GM19324 (cell line): ENCODE data around the gene CEBPZOS.
A peak's percentile ranks its signal among the peaks of the same experiment; 100 is the strongest.

Experiments used
- ATAC-seq: cut with Tn5 transposase; IDR thresholded peaks from one replicate; pipeline ENCODE4 v1.9.1; 2021; ENCODE audit warnings: mild to moderate bottlenecking, moderate library complexity; ENCODE audit not compliant: unreplicated experiment, low FRiP score

The CEBPZOS gene

DNA sequence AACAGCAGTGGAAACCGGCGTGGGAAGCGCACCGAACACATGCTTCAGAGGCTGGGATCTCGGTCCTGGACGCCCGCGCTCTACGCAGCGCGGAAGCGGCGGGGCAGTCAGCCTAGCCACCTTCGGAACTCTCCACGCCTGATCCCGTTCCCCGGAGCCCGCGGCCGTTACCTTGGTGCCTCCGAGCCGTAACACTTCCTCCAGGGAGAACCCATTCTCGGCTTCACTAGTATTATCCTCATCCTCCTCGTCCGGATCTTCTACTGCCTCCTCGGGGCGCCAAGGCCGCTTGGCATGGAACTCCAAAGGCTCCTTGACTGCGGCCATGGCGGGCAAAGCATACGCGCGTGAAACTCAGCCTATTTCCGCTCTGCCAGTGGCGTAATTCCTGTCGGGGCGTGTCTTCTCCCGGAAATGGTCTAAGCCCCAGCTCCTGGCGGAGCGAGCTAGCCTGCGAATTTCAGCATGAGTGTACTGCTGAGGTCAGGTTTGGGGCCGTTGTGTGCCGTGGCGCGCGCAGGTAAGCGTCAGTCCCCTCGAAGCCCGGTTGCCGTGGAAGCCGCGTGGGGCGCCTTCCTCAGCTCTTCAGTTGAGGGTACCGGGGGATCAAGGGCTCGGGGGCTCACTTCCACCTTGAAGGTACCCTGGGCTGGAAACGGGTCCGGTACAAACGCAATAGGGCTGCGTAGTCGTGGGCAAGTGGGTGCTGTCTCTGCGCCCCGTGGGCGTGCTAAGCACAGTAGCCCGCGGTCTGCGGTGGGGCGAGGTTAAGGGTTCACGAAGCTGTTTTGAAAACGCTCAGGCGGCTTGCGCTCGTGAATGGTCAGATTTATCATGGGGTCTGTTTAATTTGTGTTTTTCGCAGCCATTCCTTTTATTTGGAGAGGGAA, 35.2 kb downstream of the CEBPZOS start, which contains the start of the genes CEBPZ and NDUFAF7:
TSS of gene CEBPZ (minus strand) at position 356 of the 890 bp plus-strand sequence. CDS start at position 327, 29 bp downstream.
TSS of gene NDUFAF7 (plus strand) at position 418 of the 890 bp plus-strand sequence. CDS start at position 466, 48 bp downstream.
- peak; percentile 98 for ATAC-seq

DNA sequence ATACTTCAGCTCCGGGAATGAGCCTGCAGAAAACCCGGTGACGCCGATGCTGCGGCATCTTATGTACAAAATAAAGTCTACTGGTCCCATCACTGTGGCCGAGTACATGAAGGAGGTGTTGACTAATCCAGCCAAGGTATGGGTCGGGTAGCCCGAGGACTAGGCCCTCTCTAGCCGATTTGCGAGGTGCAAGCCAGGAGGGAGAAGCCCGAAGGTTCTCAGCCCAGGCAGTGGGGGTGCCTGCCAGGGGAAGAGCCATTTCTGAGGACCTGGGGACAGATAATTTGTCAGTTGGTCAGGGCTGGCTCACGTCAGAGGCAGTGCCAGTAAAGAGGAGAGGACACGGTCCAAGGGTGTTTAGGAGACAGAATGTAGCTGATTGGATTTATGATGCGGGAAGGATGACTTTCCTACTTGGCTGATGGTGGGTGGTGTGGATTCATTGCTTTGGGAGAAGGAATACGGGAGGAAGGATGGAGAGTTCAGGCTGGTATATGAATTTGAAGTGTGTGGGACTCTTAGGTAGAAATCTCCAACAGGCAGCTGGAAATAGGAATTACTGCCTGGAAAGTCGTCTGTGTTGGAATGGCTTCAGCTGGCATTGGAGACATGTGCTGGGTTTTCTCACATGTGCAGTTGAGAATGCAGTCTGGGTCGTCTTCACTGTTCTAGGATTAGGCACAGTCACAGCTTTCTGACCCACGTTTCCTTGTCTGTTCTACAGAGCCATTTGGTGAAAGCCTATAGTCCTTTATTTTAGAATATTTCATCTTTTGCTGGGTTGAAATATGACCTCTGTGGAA, 36.0 kb downstream of the CEBPZOS start:
- ATAC-seq, result no peak

GRCh38 chr2:37243435-37243834, 47.1 kb downstream of the CEBPZOS start:
- ATAC-seq, result no peak

- no peak for ATAC-seq
Measured at GRCh38 chr2:37244017-37244416, 47.7 kb downstream of the CEBPZOS start.

DNA sequence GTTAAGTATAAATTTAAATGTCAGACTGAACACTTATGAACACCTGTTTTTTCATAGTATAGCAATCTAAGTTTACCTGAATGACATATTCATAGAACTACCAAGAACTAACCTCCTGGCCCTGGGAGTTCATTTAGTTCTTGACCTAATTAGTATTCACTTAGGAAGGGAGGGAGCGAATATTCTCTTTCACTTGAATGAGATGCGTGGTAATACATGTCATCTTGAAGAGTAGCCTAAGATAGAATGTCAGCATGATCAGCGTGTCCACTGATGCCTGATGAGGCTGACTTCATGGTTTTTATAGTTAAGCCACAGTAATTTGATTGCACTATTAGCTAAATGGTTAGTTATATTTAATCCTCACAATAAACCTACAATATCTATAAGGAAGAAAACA, 48.5 kb downstream of the CEBPZOS start:
- no peak for ATAC-seq

DNA sequence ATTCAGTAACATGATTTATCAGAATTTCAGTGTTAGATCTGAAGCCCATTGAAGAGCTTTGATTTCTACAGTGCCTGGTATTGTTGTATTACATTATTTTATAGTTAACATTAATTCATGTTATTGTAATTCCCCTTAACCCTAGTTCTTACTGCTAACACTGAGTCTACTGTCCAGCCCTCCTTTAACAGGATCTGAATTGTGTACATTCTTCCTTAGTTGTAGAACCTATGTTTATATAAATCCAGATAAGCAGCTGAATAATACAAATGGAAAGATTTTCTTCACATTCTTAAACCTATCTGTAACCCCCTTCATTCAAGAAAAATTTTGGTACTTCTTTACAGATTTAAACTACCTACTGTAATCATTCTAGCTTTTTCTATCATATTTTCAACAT, 49.9 kb downstream of the CEBPZOS start:
- no peak for ATAC-seq

DNA sequence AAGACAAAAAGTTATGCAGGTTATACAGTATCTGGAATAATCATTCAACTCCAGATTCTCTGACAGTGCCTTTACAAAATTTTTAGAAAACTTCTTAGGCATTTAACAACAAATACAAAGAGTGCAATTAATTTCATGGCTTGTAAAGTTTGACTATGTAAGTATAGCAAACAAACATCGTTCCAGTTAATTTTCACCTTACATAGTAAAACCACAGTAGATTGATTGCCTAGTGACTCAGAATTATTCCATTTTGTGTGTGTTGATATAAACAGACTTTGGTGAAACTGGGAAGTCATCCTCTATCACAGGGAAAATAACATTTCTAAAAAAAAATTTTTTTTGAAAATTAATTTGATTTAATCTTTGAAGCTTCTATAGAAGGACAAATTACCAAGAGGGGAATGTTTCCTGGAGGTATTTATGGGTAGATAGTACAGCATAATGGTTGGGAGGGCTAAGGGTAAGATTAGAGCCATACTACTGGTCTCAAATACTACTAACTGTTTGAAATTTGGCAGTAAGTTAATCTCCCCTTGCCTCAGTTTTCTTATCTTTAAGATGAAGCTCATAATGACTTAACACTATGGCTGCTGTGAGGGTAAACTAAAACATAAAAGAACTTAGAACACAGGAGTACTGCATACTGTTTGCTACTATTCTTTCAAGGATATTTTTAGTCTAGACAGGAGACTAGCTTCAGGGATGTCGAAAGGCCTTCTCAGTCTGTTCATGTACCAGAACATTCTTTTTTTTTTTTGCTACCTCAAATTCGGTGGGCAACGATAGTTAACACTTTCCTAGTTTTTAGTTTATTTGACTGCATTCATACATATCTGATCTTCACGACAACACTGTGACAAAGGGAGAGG, 54.8 kb downstream of the CEBPZOS start:
- ATAC-seq, result no peak
